Measurements from ENCODE around the gene SLC35E3.

SLC35E3 gene

DNA sequence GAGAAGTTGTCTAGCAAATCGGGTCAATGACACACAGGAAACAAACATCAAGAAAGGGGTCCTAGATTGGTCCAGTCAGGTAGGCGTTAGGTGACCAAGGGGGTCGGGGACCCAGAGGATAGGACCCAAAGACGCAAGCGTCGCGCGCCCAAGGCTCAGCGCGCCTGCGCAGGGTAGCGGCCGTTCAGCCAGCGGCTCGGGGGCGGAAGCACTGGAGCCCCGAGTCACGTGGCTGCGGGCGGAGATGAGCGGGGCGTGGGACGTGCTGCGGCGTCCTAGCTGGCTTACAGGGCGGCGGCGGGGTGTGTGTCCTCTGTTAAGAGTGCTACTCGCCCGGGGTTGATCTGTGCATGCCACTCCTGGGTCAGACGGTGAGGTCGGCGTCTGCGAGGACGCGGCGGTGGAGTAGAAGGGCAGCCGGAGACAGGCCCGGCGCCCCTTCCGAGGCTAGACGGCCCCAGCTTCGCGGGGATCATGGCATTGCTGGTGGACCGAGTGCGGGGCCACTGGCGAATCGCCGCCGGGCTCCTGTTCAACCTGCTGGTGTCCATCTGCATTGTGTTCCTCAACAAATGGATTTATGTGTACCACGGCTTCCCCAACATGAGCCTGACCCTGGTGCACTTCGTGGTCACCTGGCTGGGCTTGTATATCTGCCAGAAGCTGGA is at the start of gene SLC35E3:
Gene SLC35E3 (plus strand): TSS at position 273 of the 668 bp plus-strand sequence. CDS start 202 bp downstream, at position 475.
- DNase-seq (ENCODE audit: low spot score in 2 of 2), result peak; percentile 77 to 80
- H3K27me3 Mint-ChIP-seq, result no peaks in the 10 kb centered on the region
- no peaks in the 10 kb centered on the region for H3K9me3 Mint-ChIP-seq
- ATAC-seq (replicated peaks; ENCODE audit: extremely low read depth, poor library complexity, severe bottlenecking), result peak; percentile 99
- H3K36me3 Mint-ChIP-seq (ENCODE audit: insufficient read depth), result peaks cover 13% of the 10 kb centered on the region
- H3K4me1 Mint-ChIP-seq, result peaks cover 26% of the 10 kb centered on the region
- H3K4me3 Mint-ChIP-seq, result peak within 1 kb of the TSS; percentile 91
- H3K27ac Mint-ChIP-seq (ENCODE audit: low read depth), result peak within 1 kb of the TSS; percentile 93

DNA sequence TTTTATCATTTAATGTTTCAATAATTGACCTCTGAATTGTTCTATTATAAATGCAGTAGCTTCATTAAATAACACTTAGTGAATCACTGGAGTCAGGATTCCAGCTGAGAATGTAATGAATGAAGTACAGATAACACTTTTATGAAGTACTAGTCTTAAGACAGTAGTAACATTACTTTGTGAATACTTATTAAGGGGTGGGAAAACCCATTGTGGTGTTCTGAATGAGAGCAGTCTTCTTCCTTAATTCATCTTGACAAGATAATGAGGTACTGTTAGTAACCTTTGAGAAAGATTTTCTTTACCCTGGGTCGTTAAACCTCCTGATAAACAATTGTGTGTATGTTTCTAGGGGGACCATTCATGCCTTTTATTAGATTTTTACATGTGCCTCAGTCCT is 46.5 kb upstream of the SLC35E3 start:
- Mint-ChIP-seq H3K9me3 (no peaks in the 10 kb centered on the region), H3K27ac (ENCODE audit: low read depth) (no peak overlapping the region), H3K4me1 (no peaks in the 10 kb centered on the region), H3K4me3 (no peak overlapping the region), H3K27me3 (no peaks in the 10 kb centered on the region), H3K36me3 (ENCODE audit: insufficient read depth) (peaks cover 62% of the 10 kb centered on the region)
- ATAC-seq (replicated peaks; ENCODE audit: extremely low read depth, poor library complexity, severe bottlenecking) (no peak), DNase-seq (ENCODE audit: low spot score in 2 of 2) (no peak)

DNA sequence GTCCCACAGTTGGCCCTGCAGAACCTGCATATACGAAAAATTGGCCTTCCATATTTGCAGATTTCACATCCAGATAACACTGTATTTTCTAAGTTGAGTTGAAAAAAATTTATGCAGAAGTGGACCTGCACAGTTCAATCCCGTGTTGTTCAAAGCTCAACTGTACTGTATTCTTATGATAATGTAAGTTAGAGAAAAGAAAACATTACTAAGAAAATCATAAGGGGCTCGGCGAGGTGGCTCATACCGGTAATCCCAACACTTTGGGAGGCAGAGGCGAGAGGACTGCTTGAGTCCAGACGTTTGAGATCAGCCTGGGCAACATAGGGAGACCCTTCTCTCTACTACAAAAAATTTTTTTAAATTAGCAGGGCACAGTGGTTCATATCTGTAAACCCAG is 18.2 kb upstream of the SLC35E3 start:
- DNase-seq (ENCODE audit: low spot score in 2 of 2) (no peak), ATAC-seq (replicated peaks; ENCODE audit: extremely low read depth, poor library complexity, severe bottlenecking) (no peak)
- no peaks in the 10 kb centered on the region for H3K27me3 Mint-ChIP-seq
- H3K4me1 Mint-ChIP-seq, result no peaks in the 10 kb centered on the region
- H3K4me3 Mint-ChIP-seq, result no peak overlapping the region
- no peaks in the 10 kb centered on the region for H3K9me3 Mint-ChIP-seq
- peaks cover 32% of the 10 kb centered on the region for H3K36me3 Mint-ChIP-seq (ENCODE audit: insufficient read depth)
- no peak overlapping the region for H3K27ac Mint-ChIP-seq (ENCODE audit: low read depth)

DNA sequence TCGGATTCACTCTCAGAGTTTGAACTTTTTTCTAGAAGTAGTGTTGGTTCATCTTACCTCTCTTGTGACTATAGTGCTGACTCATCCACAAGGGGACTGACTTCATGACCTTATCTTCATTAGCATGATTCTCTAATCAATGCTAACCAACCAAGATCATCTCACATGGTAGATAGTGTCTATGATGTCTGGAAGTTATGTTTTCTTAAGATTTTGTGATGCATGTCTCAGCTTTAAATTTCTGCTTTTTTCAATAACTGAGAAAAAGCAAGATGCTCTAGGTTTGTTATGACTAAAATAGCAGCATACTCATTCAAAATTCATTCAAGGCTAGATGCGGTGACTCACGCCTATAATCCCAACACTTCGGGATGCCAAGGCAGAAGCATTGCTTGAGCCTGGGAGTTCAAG is 12.3 kb upstream of the SLC35E3 start:
- no peak for DNase-seq (ENCODE audit: low spot score in 2 of 2)
- H3K4me1 Mint-ChIP-seq, result no peaks in the 10 kb centered on the region
- no peak for ATAC-seq (replicated peaks; ENCODE audit: extremely low read depth, poor library complexity, severe bottlenecking)
- no peak overlapping the region for H3K27ac Mint-ChIP-seq (ENCODE audit: low read depth)
- H3K9me3 Mint-ChIP-seq, result no peaks in the 10 kb centered on the region
- no peaks in the 10 kb centered on the region for H3K27me3 Mint-ChIP-seq
- H3K36me3 Mint-ChIP-seq (ENCODE audit: insufficient read depth), result peaks cover 41% of the 10 kb centered on the region
- H3K4me3 Mint-ChIP-seq, result no peak overlapping the region

DNA sequence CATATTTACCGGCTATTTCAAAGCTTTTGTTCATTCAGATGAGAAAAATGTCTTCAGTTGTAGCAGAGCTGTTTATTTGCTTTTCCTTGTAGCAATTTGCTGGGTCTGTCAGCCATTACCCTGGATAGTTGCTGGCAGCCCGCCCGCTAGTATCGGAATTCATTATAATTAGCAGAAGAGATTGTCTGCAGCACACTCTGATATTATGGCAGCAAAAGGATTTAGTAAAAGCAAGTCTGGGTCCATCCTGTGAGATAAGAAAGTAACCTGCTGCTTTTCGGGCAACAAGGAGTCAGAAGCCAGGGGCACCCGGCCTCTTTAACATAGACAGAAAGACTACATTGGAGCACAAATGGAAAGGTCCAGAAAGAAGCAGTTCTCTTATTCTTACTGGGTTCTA is 6.1 kb upstream of the SLC35E3 start:
- DNase-seq (ENCODE audit: low spot score in 2 of 2) (no peak), ATAC-seq (replicated peaks; ENCODE audit: extremely low read depth, poor library complexity, severe bottlenecking) (no peak)
- H3K36me3 Mint-ChIP-seq (ENCODE audit: insufficient read depth), result peaks cover 22% of the 10 kb centered on the region
- no peak overlapping the region for H3K27ac Mint-ChIP-seq (ENCODE audit: low read depth)
- no peaks in the 10 kb centered on the region for H3K27me3 Mint-ChIP-seq
- no peak overlapping the region for H3K4me3 Mint-ChIP-seq
- no peaks in the 10 kb centered on the region for H3K9me3 Mint-ChIP-seq
- H3K4me1 Mint-ChIP-seq, result no peaks in the 10 kb centered on the region

DNA sequence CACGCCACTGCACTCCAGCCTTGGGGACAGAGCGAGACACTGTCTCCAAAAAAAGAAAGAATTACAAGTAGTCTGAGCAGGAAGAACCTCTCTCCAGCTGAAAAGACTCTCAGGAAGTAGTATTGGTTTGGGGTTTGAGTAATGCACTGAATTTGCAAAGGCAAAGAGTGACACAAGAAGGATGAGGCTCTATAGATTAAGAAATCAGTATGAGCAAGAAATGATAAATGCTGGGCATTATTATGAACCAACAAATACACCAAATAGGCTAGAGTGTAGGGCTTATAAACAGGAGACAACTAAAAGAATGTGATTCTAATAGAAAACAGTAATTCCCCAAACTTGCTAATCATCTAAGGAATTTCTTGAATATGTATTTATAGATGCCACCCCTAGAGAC is 2.6 kb upstream of the SLC35E3 start:
- DNase-seq (ENCODE audit: low spot score in 2 of 2) (no peak), ATAC-seq (replicated peaks; ENCODE audit: extremely low read depth, poor library complexity, severe bottlenecking) (no peak)
- Mint-ChIP-seq H3K36me3 (ENCODE audit: insufficient read depth) (peaks cover 13% of the 10 kb centered on the region), H3K4me3 (no peak overlapping the region), H3K27me3 (no peaks in the 10 kb centered on the region), H3K4me1 (peaks cover 13% of the 10 kb centered on the region), H3K27ac (ENCODE audit: low read depth) (no peak overlapping the region), H3K9me3 (no peaks in the 10 kb centered on the region)

DNA sequence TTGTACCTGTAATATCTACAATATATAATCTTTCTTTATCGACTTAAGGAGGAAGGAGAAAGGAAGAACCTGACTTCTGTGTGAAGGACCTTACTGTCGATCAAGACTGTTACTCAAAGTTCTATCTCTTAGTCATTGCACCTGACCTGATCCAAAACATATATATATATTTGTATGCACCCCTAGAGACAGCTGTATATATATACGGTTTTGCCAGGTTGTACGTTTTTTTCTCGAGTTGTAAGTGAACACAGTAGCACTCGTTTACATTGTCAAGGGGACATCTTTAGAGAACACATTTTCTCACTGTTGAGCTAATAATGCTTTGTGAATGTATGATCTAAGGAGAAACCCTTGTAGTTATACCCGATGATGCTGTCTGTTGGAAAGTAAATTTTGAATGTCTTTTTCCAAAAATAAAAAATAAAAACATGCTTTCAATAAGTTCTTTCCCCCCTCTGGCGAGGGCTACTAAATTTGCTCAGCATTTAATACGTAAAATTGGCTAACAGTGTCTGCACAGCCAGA is 536 bp upstream of the SLC35E3 start:
- DNase-seq (ENCODE audit: low spot score in 2 of 2), result no peak
- H3K36me3 Mint-ChIP-seq (ENCODE audit: insufficient read depth), result peaks cover 13% of the 10 kb centered on the region
- peaks cover 26% of the 10 kb centered on the region for H3K4me1 Mint-ChIP-seq
- peak overlapping the region; percentile 93 for H3K27ac Mint-ChIP-seq (ENCODE audit: low read depth)
- H3K4me3 Mint-ChIP-seq, result peak overlapping the region; percentile 91
- H3K9me3 Mint-ChIP-seq, result no peaks in the 10 kb centered on the region
- no peaks in the 10 kb centered on the region for H3K27me3 Mint-ChIP-seq
- peak; percentile 17 for ATAC-seq (replicated peaks; ENCODE audit: extremely low read depth, poor library complexity, severe bottlenecking)

DNA sequence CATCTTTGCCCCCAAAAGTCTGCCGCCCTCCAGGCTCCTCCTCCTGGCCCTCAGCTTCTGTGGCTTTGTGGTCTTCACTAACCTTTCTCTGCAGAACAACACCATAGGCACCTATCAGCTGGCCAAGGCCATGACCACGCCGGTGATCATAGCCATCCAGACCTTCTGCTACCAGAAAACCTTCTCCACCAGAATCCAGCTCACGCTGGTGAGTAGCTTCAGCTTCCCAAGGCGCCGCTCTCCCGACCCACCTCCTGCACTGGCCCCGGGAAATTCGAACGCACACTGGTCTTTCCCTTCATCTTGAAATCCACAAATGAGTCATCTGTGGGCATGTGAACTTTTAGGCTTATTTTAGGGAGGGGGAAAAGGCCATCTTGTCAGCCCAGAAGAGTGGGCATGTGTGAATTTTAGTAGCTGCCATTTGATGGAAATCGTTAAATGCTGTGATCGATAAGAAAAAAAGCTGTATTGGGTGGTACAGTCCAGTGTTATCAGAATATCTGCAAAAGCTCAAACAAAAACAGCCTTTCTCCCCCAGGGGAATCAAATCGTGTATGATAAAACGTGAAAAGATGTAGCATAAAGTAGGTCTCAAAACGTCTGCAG is 700 bp downstream of the SLC35E3 start:
- peak; percentile 15 for ATAC-seq (replicated peaks; ENCODE audit: extremely low read depth, poor library complexity, severe bottlenecking)
- Mint-ChIP-seq H3K27me3 (no peaks in the 10 kb centered on the region), H3K36me3 (ENCODE audit: insufficient read depth) (peaks cover 15% of the 10 kb centered on the region), H3K9me3 (no peaks in the 10 kb centered on the region), H3K4me1 (peaks cover 26% of the 10 kb centered on the region), H3K4me3 (peak overlapping the region; percentile 91), H3K27ac (ENCODE audit: low read depth) (peak overlapping the region; percentile 93)
- no peak for DNase-seq (ENCODE audit: low spot score in 2 of 2)

DNA sequence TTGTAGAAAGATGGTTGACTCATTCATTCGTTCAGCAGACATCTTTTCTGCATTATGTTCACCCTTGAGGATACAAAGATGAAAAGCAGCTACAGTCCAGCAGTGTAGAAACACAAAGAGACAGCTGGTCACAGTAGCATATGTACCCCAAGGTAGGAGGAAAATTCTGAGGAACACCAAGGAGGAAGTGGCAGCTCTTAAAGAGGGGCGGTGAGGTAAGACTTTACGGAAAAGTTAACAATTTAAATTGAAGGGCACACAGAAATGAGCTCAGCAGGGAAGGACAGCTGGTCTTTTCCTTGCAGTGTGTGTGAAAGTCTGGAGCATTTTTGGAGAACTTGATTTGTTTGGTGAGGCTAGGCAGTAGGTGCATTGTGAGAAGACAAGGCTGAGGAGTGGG is 3.5 kb downstream of the SLC35E3 start:
- Mint-ChIP-seq H3K27ac (ENCODE audit: low read depth) (no peak overlapping the region), H3K4me3 (no peak overlapping the region), H3K9me3 (no peaks in the 10 kb centered on the region), H3K4me1 (peaks cover 26% of the 10 kb centered on the region), H3K27me3 (no peaks in the 10 kb centered on the region), H3K36me3 (ENCODE audit: insufficient read depth) (peaks cover 22% of the 10 kb centered on the region)
- no peak for DNase-seq (ENCODE audit: low spot score in 2 of 2)
- ATAC-seq (replicated peaks; ENCODE audit: extremely low read depth, poor library complexity, severe bottlenecking), result no peak

DNA sequence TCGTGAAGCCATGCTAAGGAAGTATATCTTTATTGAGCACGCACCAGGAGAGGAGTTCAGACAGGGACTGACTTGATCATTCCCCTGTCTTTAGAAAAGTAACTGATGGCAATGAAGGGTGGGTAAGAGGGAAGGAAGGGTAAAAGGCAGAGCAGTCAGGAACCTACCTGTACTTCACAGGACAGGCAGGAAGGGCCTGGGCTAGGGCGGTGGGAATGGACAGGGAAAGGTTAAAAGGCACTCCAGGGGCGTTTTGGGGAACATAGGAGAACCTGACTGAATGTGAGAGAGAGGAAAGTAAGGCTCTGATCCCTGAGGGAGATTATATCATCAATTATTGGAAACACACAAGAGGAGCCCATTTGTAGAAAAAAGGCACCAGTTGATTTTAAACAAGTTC is 3.9 kb downstream of the SLC35E3 start:
- no peak for DNase-seq (ENCODE audit: low spot score in 2 of 2)
- ATAC-seq (replicated peaks; ENCODE audit: extremely low read depth, poor library complexity, severe bottlenecking), result no peak
- Mint-ChIP-seq H3K36me3 (ENCODE audit: insufficient read depth) (peaks cover 22% of the 10 kb centered on the region), H3K27me3 (no peaks in the 10 kb centered on the region), H3K27ac (ENCODE audit: low read depth) (no peak overlapping the region), H3K4me1 (peaks cover 26% of the 10 kb centered on the region), H3K4me3 (no peak overlapping the region), H3K9me3 (no peaks in the 10 kb centered on the region)

DNA sequence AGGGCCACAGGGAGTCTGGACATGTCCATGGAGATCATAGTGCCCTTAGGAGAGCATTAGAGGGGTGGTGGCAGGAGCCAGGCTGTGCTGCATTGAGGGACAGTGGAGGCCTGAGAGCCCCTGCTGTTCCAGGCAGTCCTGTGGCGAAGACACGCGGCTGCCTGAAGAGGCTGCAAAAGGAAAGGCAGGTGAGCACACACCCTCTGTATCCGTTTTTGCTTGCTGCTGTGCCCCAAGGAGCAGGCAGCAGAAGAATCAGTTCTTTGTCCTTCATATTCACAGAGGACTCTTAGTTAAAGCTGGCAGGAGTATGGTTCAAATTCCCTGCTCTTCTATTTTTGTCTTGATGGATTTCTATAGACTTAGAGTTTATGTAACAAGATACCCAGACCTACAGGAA is 4.5 kb downstream of the SLC35E3 start:
- H3K27ac Mint-ChIP-seq (ENCODE audit: low read depth), result no peak overlapping the region

DNA sequence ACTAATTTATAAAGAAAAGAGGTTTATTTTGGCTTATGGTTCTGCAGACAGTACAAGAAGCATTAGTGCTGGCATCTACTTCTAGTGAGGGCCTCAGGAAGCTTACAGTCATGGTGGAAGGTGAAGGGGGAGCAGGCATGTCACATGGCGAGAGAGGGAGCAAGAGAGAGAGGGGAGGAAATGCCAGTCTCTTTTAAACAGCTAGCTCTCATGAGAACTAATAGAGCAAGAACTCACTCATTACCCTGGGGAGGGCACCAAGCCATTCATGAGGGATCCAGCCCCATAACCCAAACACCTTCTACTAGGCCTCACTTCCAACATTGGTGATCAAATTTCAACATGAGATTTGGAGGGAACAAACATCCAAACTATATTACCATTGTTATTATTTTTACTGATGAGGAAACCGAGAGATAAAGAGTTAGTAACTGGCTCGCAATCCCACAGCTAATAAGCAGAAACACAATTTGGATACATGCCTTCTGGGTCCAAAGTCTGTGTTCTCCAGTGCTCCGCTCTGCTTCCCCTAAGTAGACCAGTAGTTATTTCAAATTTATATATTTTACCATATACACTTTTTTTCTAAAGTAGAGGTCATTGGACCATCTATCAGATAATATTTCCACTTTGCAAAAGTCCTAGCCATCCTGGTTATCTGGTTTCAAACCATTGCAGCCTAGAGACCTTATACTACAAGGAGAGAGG is 9.7 kb downstream of the SLC35E3 start:
- peaks cover 29% of the 10 kb centered on the region for H3K36me3 Mint-ChIP-seq (ENCODE audit: insufficient read depth)
- no peaks in the 10 kb centered on the region for H3K4me1 Mint-ChIP-seq
- ATAC-seq (replicated peaks; ENCODE audit: extremely low read depth, poor library complexity, severe bottlenecking) (no peak), DNase-seq (ENCODE audit: low spot score in 2 of 2) (no peak)
- H3K9me3 Mint-ChIP-seq, result no peaks in the 10 kb centered on the region
- no peaks in the 10 kb centered on the region for H3K27me3 Mint-ChIP-seq
- H3K27ac Mint-ChIP-seq (ENCODE audit: low read depth), result no peak overlapping the region
- H3K4me3 Mint-ChIP-seq, result no peak overlapping the region

More for the DNA sequence above, 4.5 kb downstream of the SLC35E3 start:
- no peaks in the 10 kb centered on the region for H3K9me3 Mint-ChIP-seq
- H3K27me3 Mint-ChIP-seq, result no peaks in the 10 kb centered on the region
- ATAC-seq (replicated peaks; ENCODE audit: extremely low read depth, poor library complexity, severe bottlenecking) (no peak), DNase-seq (ENCODE audit: low spot score in 2 of 2) (no peak)
- peaks cover 26% of the 10 kb centered on the region for H3K4me1 Mint-ChIP-seq
- H3K4me3 Mint-ChIP-seq, result no peak overlapping the region
- H3K36me3 Mint-ChIP-seq (ENCODE audit: insufficient read depth), result peaks cover 22% of the 10 kb centered on the region

DNA sequence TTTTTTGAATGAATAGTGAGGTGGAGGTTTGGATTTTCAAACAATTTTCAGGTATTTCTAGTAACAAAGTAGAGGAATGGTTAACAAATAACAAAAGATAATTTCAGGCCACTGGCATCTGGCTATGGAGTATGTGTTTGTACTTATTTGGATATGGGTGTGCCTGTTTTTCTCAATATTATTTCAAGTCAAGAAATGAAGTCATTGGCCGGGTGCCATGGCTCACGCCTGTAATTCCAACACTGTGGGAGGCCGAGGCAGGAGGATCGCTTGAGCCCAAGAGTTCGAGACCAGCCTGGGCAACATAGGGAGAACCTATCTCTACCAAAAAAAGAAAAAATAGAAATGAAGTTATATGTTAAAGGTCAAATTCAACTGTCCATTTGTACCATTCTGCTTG is 13.9 kb downstream of the SLC35E3 start:
- H3K36me3 Mint-ChIP-seq (ENCODE audit: insufficient read depth), result peaks cover 20% of the 10 kb centered on the region
- no peak overlapping the region for H3K4me3 Mint-ChIP-seq
- no peaks in the 10 kb centered on the region for H3K4me1 Mint-ChIP-seq
- no peak overlapping the region for H3K27ac Mint-ChIP-seq (ENCODE audit: low read depth)
- H3K9me3 Mint-ChIP-seq, result no peaks in the 10 kb centered on the region
- ATAC-seq (replicated peaks; ENCODE audit: extremely low read depth, poor library complexity, severe bottlenecking), result no peak
- no peak for DNase-seq (ENCODE audit: low spot score in 2 of 2)
- no peaks in the 10 kb centered on the region for H3K27me3 Mint-ChIP-seq
